DMS 273 (cell line): ENCODE results near the gene C5orf63.
"Not testable (repeated sequence)": the region's sequence is repeated elsewhere in the genome, so short reads cannot be mapped to it uniquely, and the experiment has no call there.

Source experiments
- DNase-seq: peaks from one replicate; lab custom pipeline; 2025; ENCODE audit not compliant: unreplicated experiment; lab: John Stamatoyannopoulos, UW

The C5orf63 gene

GRCh38 chr5:127072861-127073846 lies at the start of gene C5orf63:
Gene C5orf63 (minus strand): TSS chr5:127073502. CDS start chr5:127058995, 14,507 bp downstream.
- no peak for DNase-seq

DNA sequence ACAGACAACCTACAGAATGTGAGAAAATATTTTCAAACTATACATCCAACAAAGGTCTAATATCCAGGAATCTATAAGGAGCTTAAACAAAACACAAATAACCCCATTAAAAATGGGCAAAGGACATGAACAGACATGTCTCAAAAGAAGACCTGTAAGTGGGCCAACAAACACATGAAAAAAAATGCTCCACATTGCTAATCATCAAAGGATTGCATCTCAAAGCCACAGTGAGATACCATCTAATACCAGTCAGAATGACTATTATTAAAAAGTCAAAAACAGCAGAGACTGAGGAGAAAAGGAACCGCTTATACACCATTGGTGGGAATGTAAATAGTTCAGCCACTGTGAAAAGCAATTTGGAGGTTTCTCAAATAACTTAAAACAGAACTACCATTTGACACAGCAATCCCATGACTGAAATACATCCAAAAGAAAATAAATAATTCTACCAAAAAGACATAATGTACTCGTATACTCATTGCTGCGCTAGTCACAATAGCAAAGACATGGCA lies 39.1 kb upstream of the C5orf63 start:
- DNase-seq, result no peak

- DNase-seq, result no peak
Observed at GRCh38 chr5:127111112-127111511, 37.8 kb upstream of the C5orf63 start.

GRCh38 chr5:127108624-127109260 lies 35.4 kb upstream of the C5orf63 start:
- DNase-seq, result not testable (repeated sequence)

- DNase-seq, result no peak
Observed at GRCh38 chr5:127101935-127102334, 28.6 kb upstream of the C5orf63 start.

DNA sequence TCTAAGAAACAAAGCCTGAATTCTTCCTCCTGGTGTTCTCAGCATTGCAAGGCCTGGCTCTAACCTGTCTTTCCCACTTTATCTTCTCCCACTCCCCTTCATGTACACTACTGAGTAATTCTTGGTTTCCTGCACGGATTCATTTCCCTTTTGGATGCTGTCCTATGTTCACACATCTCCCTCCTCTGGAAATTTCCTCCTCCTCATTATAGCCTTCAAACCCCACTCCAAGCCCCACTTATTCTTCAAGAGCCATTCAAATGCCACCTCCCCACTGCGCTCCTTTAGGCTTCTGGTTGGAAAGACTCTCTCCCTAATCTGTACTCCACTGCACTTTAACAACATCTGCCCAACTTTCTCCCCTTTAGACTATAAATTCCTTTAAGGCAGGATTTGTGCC lies 28.2 kb upstream of the C5orf63 start:
- no peak for DNase-seq

- no peak for DNase-seq
Observed at GRCh38 chr5:127098241-127098640, 24.9 kb upstream of the C5orf63 start.

DNA sequence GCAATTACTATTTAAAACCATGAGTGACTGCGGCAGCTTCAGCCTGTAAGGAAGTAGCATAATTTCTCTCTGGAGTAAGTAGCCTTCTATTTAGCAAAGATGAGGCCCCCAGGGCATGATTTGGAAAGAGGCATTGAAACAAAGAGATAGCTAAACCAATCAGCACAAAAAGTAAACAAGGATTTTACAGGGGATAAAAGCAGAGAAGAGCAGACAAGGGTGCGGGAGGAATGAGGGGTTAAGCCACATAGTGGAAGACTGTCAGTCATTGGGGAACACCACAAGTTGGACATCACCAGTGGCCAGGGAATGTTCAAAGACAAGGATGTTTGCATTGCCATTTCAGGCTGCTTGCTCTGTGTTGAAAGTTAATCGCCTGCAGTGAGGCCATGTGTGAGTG lies 24.0 kb upstream of the C5orf63 start:
- DNase-seq, result no peak

DNA sequence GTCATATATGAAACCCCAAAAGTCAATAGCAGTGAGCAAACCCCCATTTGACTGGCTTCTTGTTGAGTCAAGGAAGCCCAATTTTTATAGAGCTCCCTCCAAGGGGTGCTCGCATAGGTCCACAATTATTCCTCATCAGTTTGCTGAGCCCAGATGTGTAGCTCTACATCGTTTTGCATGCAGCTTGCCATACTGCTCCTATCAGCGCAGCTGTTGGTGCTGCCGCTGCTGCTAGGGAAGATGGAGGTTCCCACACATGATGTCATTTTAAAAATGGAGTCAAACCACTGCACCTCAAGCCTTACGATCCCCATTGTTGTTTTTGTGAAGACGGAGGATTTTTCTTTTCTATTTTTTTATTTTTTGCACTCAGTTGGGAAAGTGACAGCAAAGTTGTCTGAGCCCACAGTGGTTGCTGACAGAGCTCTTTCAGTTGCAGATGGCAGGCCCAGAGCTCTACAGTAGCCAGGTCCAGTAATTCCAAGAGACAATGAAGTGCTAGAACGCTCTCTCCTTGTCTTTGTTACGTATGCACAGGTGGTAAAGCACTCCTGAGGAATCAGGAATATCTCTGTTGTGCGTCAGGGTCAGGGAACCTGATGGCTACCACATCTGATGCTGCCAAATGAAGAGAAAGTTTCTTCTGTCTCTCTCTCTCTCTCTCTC lies 23.2 kb upstream of the C5orf63 start:
- DNase-seq, result no peak

GRCh38 chr5:127094161-127094814 lies 21.0 kb upstream of the C5orf63 start:
- DNase-seq, result no peak

DNA sequence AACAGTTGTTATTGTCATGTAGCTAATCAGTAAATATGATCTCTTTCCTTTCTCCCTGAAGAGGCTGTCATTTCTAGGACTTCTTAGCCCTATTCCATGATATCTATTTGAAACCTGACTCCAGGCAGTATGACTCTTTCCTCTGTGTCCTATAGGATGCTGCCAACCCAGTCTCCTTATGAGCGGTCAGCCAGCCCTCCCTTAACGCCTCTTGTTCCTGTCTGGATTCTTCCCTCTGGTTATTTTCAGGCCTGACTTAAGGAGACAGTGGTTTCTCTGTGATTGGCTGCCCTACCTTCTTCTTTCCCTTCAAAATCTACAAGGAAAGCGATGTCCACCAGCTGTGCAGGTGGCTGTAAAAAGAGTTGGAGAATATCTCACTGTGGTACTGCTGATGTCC lies 19.4 kb upstream of the C5orf63 start:
- peak; percentile 11 for DNase-seq

GRCh38 chr5:127089191-127089590 lies 15.9 kb upstream of the C5orf63 start:
- DNase-seq, result no peak

GRCh38 chr5:127088251-127088650 lies 14.9 kb upstream of the C5orf63 start:
- no peak for DNase-seq

DNA sequence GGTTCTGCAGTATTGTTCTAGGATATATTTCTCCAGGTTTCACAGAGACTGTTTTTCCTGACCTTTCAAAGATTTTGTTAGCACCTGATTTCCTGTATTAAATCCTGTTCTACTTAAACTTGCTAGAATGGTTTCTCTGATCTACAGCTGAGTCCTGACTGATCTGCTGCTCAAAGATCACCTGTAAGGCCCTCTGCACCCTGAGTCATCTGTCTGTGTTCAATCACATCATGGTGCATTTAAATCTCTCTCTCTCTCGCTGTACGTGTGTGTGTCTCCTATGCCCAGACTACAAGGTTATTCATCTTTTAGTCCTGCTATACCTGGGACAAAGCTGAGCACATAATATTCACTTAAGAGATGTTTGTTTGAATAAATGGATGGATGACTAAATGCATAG lies 13.3 kb upstream of the C5orf63 start:
- DNase-seq, result no peak

DNA sequence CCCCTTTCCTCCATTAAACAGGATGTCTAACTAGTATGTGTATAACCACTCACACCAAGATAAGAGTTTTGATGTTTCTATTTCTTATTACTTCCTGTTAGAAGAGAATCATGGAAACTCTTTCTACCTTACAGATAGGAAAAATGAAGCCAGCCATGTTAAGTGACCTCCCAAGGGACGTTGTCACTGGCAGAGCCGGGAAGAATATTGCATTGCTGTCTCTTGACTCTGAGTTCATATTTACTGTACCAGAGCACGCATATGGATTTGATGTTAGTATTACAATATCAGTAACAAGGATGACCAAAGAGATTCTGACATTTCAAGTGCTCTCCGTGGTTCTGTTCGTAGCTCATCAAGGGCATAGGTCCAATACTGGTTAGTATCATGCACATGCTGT lies 12.5 kb upstream of the C5orf63 start:
- no peak for DNase-seq

DNA sequence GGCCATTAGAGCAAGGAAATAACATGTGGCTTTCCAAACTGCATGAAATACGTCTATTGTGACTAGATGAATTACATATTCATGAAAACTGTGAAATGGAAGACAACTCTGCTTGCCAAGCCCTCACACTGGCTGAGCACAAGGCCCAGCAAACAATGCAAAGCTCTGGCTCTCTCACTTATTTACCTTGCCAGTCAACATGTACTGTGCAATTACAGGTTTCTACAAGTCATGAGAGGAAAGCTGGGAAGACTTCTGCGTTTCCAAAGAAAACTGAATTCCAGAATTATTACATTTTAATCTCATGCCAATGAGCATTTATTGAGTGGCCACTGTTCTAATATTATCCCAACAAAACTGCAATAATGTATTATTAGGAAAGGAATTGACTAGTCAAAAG lies 12.1 kb upstream of the C5orf63 start:
- DNase-seq, result no peak

GRCh38 chr5:127084656-127085055 lies 11.4 kb upstream of the C5orf63 start:
- no peak for DNase-seq

GRCh38 chr5:127083711-127084110 lies 10.4 kb upstream of the C5orf63 start:
- DNase-seq, result no peak

- no peak for DNase-seq
Observed at GRCh38 chr5:127079994-127080491, 6.7 kb upstream of the C5orf63 start.

GRCh38 chr5:127077366-127077765 lies 4.1 kb upstream of the C5orf63 start:
- no peak for DNase-seq
